COR-L47 (cell line): ENCODE data around the gene SMIM10L1.

Experiments used
- DNase-seq: peaks from one replicate; lab custom pipeline; 2025; lab: John Stamatoyannopoulos, UW

The SMIM10L1 gene

DNA sequence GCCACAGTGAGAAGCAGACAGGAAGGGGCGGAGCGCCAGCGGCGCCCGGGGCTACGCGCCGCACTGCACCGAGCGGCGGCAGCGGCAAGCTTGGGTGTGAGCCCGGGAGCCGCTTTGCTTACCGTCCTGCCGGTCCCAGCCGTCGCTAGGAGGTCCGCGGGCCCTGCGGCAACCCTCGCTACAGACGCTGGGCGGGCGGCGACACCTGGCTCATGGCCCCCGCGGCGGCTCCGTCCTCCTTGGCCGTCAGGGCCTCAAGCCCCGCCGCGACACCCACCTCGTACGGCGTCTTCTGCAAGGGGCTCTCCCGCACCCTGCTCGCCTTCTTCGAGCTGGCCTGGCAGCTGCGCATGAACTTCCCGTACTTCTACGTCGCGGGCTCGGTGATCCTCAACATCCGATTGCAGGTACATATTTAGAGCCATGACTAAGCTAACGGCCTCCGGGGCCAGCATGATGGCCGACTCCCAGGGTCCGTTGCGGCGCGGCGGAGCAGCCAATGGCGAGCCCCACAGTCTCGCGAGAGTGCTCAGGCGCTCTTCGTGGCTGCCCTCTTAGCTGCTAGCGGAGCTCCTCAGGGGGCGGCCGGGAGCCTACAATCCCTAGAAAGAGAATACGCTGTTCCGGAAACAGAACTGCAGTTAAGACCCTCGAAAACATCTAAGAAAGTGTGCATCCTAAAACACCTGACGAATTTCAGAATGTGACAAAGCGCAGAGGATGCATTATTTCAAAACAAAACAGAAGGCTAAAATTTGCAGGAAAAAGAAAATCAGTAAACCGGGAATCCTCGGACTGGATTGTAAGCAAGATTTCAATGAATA is at the start of gene SMIM10L1:
Gene SMIM10L1, plus strand, starts transcription at position 50 of the 824 bp plus-strand sequence. Its CDS starts 163 bp downstream, at position 213.
- peak; percentile 85 for DNase-seq

- DNase-seq = no peak
These were observed 40.6 kb upstream of the SMIM10L1 start for GRCh38 chr12:11130382-11130781.

GRCh38 chr12:11130999-11131398 is 40.0 kb upstream of the SMIM10L1 start:
- DNase-seq = no peak

DNA sequence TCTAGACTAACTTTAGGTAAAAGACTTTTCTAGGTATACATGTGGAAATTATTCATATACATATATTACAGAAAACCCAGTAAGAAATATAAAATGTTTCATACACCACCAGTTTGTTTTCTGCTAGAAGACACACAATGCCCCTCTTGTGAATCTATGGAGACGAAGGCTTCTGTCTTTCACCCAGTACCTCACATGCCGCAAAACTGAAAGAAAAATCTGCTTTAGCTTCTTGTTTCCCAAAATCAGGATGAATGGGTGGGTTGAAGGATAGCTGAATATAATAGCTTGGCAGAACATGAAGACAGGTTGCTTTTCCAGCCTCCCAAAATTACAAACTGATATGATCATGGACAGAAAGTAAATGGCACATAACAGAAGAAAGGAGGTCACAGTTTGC is 37.8 kb upstream of the SMIM10L1 start:
- no peak for DNase-seq

GRCh38 chr12:11133816-11134215 is 37.2 kb upstream of the SMIM10L1 start:
- no peak for DNase-seq

DNA sequence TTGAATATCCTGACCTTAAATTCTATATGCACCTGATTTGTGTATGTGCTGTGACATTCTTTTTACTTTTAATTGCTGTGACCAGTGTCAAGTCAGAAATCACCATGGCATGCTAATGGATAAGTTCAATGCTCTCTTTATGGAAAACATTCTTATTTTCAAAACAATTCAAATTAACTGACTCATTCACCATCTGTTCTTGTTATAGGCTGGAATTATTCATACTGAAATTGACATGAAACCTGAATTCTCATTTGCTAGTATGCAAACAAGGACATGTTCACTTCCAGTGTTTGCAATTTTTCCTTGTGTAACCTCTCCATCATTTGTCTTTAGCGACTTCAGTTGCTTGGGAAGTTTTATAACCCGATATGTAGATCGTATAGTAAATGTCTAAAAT is 36.7 kb upstream of the SMIM10L1 start, which contains the start of gene TAS2R30:
Gene TAS2R30, minus strand, starts transcription at position 340 of the 400 bp plus-strand sequence. CDS start 400 bp downstream, outside the sequence.
- DNase-seq = no peak

DNA sequence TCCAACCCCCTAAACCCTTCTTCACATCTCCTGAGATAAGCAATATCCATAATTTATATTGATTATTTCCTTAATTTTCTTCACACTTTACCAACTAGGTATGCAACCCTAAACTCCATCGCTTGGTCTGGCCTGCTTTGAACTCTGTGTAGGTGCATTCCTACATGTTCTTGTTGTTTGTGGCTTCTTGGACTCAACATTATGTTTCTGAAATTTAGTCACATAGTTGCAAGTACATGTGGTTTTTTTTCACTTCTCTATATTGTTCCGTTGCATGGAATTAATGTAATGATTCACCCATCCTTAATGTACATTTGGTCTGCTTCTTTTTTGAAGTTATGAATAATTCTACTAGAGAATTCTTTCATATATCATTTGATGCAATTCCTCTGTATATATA is 34.9 kb upstream of the SMIM10L1 start:
- no peak for DNase-seq

- DNase-seq = no peak
These were observed 27.6 kb upstream of the SMIM10L1 start for GRCh38 chr12:11143352-11143751.

- no peak for DNase-seq
These were observed 26.7 kb upstream of the SMIM10L1 start for GRCh38 chr12:11144297-11144696.

DNA sequence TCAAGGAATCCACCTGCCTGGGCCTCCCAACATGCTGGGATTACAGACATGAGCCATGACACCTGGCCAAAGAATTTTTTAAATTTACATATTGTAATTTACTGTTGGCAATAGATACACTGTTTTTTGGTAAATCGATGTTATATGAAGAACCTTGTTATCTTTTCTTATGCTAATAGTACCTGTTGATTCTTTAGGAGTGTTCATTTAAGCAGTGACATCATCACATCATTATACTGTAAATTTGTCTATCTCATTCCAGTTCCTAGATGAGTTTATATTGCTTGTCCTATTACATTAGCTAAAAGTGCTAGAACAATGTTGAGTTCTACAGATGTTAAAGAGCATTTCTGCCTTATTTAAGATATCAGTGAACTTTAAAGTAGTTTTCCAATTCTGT is 23.6 kb upstream of the SMIM10L1 start:
- no peak for DNase-seq

DNA sequence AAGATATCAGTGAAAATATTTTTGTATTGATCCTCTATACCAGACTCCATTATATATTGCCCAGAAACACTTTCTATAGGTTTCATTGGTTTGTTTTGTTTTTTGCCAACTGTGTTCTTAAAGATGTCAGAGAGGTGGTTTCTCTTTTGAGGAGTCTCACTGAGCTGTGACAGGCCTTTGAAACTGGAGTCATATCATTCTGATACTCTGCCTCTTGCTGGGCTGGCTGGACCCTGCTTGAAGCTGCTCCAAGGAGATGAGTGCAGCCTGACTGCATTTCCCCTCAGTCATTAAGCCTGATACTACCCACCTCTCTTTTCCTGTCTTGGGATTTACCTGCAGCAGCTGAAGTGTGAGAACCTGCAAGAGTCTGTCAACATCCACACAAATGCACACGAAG is 20.2 kb upstream of the SMIM10L1 start:
- DNase-seq = no peak

DNA sequence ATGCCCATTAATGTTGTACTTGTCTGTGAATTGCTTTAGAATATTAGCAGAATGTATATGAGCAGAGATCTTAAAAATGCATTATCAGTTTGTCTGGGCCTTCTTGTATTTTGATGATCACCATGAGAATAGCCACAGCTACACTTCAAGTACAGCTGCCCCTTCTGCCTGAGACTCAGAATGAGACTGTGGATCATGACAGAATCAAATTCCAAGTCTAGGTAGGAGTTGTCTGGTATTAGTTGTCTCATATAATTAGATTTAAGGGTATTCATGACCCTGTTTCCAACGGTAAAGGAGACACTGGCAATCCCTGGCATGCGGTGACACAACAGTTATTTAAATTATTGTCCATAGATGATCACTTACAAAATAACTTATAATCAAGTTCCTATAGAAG is 18.3 kb upstream of the SMIM10L1 start:
- DNase-seq = no peak

- no peak for DNase-seq
These were observed 16.5 kb upstream of the SMIM10L1 start for GRCh38 chr12:11154400-11154925.

- no peak for DNase-seq
These were observed 12.0 kb upstream of the SMIM10L1 start for GRCh38 chr12:11158885-11159444.

- no peak for DNase-seq
These were observed 8.5 kb upstream of the SMIM10L1 start for GRCh38 chr12:11162502-11162901.

DNA sequence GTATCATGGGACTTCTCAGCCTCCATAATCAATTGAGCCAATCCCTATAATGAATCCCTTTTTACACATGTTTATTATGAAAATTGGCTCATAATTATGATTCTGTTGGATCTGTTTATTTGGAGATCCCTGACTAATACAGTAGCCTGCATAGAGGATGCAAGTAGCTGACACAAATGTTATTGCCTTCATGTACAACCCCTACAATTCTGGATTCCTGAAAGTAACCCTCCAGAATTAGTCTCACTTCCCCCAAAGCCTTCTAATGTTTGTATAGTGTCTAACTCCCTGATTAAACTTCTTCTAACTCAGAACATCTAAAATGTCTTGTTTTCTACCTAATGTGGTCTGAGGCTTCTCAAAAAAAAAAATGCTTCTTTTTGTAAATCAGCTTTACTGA is 6.6 kb upstream of the SMIM10L1 start:
- DNase-seq = no peak

- DNase-seq = no peak
These were observed 4.7 kb upstream of the SMIM10L1 start for GRCh38 chr12:11166300-11166699.

DNA sequence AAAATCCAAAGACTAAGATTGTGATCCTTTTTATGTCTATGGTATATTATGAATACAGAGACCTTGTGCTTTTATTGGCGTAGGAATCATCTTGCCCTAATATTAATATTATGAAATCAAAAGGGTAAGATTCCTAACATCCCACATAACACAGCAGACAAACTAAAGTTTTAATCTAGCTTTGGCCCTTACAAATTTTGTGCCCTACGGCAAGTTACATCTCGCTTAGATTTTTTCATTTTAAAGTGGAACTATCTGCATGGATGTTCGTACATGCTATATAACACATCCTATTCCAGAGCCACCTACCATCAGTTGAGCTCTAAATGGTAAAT is 217 bp upstream of the SMIM10L1 start:
- no peak for DNase-seq

GRCh38 chr12:11171969-11172675 is 1.1 kb downstream of the SMIM10L1 start:
- DNase-seq = no peak

DNA sequence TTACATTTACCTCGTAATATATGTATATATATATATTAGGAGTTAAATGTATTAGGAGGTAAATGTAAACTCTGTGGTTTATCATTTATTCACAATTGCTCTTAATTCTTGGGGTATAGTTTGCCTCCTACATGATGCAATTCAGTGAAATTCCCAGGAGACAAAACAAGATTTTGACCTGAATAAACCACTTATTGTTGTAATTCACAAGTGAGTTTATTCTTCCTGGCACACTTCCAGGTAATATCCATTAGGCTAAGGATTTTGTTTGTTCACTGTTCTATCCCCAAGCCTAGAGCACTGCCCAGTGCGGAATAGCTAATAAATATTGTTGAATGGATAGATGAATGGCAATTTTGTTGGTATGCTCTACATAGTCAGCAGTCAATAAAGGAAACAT is 3.0 kb downstream of the SMIM10L1 start:
- DNase-seq = no peak

GRCh38 chr12:11178250-11178649 is 7.3 kb downstream of the SMIM10L1 start:
- no peak for DNase-seq

GRCh38 chr12:11182529-11182928 is 11.5 kb downstream of the SMIM10L1 start:
- no peak for DNase-seq

GRCh38 chr12:11183011-11183410 is 12.0 kb downstream of the SMIM10L1 start:
- DNase-seq = no peak
